ENCODE results near the gene SVOPL. TPM values are rescaled to one million over a fixed set of nuclear protein-coding genes. Genes with fewer than 3 reads are reported as not detected.
A peak's percentile ranks its signal among the peaks of the same experiment; 100 is the strongest.

Gene SVOPL
- total RNA-seq, 2 donors from 2014 or later: not detected

DNA sequence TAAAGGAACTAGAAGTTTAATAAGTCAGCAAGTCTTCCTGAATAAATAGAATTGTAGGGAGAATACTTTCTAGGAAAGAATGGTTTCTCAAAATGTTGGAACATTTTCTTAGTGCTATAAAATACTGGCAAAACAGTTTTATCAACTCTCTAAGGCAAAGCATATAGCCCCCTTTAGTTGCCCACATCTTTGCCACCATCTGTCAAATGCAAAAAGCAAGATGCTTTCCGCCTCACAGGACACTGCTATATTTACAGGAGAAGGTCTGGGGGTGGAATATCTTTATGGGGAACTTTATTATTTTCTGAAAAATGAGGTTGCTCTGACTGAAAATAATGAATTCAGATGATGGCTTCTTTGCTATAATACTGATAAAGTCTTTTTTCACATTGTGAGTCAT lies 78.3 kb downstream of the SVOPL start:
- peaks cover 11% of the 10 kb centered on the region for H3K4me1 ChIP-seq
- H3K9me3 ChIP-seq: no peaks in the 10 kb centered on the region
- H3K4me3 ChIP-seq: no peak overlapping the region
- DNase-seq (no peak), ATAC-seq (no peak)
- 93 to 94% methylated on average over 1 of the region's 1 CpG for WGBS, 2 donors
- no peaks in the 10 kb centered on the region for H3K27me3 ChIP-seq
- no peak overlapping the region for H3K27ac ChIP-seq
- TF ChIP-seq POLR2A (IDR thresholded peaks at IDR 0.05): no peak
- TF ChIP-seq, protein P1, sequence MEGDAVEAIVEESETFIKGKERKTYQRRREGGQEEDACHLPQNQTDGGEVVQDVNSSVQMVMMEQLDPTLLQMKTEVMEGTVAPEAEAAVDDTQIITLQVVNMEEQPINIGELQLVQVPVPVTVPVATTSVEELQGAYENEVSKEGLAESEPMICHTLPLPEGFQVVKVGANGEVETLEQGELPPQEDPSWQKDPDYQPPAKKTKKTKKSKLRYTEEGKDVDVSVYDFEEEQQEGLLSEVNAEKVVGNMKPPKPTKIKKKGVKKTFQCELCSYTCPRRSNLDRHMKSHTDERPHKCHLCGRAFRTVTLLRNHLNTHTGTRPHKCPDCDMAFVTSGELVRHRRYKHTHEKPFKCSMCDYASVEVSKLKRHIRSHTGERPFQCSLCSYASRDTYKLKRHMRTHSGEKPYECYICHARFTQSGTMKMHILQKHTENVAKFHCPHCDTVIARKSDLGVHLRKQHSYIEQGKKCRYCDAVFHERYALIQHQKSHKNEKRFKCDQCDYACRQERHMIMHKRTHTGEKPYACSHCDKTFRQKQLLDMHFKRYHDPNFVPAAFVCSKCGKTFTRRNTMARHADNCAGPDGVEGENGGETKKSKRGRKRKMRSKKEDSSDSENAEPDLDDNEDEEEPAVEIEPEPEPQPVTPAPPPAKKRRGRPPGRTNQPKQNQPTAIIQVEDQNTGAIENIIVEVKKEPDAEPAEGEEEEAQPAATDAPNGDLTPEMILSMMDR (IDR thresholded peaks at IDR 0.05): no peak
- intact Hi-C loops (cut with DNase I): no loop called here
- no peaks in the 10 kb centered on the region for H3K36me3 ChIP-seq (replicated peaks in 1 of 2; ENCODE audit: insufficient read depth in 1 of 2, low read depth in 2 of 2)

DNA sequence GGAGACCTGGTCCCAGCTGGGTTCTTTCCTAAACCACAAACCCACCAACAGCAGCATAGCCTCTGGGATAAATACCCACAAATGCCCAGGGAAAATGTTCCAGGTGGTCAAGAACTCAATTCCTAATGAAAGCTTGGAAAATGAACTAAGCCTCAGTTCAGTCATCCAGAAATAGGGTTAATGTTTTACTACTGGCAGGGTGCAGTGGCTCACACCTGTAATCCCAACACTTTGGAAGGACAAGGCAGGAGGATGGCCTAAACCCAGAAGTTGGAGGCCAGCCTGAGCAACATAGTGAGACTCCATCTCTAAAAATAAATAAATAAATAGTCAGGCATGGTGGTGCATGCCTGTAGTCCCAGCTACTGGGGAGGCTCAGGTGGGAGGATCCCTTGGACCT lies 82.2 kb downstream of the SVOPL start:
- Histone ChIP-seq H3K4me3 (no peak overlapping the region), H3K27me3 (no peaks in the 10 kb centered on the region), H3K9me3 (no peaks in the 10 kb centered on the region), H3K36me3 (replicated peaks in 1 of 2; ENCODE audit: insufficient read depth in 1 of 2, low read depth in 2 of 2) (no peaks in the 10 kb centered on the region), H3K4me1 (peaks cover 15% of the 10 kb centered on the region), H3K27ac (peak overlapping the region in 3 of 4 donors; percentile 32 to 59 (median 54))
- DNase-seq (peak; percentile 28 to 59 (median 52)), ATAC-seq (peak; percentile 75)
- TF ChIP-seq, protein P1 (IDR thresholded peaks at IDR 0.05): no peak
- TF ChIP-seq POLR2A (IDR thresholded peaks at IDR 0.05): no peak
- intact Hi-C loops (cut with DNase I): no loop called here

DNA sequence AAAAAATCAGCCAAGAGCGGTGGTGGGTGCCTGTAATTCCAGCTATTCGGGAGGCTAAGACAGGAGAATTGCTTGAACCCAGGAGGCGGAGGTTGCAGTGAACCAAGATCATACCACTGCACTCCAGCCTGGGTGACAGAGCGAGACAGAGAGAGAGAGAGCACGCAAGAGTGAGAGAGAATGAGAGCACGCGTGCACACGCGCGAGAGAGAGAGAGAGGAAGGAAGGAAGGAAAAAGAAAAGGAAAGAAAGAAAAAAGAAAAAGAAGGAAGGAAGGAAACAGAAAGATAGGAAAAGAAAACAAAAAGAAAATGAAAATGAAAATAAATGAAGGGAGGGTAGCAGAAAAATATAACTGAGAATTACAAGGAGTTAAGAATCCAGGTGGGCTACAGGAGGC lies 82.7 kb downstream of the SVOPL start:
- H3K4me3 ChIP-seq: no peak overlapping the region
- no peak for TF ChIP-seq POLR2A (IDR thresholded peaks at IDR 0.05)
- TF ChIP-seq, protein P1 (IDR thresholded peaks at IDR 0.05): no peak
- no peaks in the 10 kb centered on the region for H3K36me3 ChIP-seq (replicated peaks in 1 of 2; ENCODE audit: insufficient read depth in 1 of 2, low read depth in 2 of 2)
- H3K27ac ChIP-seq: peak overlapping the region in 3 of 4 donors; percentile 32 to 59 (median 54)
- DNase-seq (no peak), ATAC-seq (no peak)
- intact Hi-C loops (cut with DNase I): no loop called here
- H3K4me1 ChIP-seq: peaks cover 19% of the 10 kb centered on the region
- H3K9me3 ChIP-seq: no peaks in the 10 kb centered on the region
- WGBS, 2 donors: 89 to 94% methylated on average over 10 of the region's 10 CpGs
- no peaks in the 10 kb centered on the region for H3K27me3 ChIP-seq

DNA sequence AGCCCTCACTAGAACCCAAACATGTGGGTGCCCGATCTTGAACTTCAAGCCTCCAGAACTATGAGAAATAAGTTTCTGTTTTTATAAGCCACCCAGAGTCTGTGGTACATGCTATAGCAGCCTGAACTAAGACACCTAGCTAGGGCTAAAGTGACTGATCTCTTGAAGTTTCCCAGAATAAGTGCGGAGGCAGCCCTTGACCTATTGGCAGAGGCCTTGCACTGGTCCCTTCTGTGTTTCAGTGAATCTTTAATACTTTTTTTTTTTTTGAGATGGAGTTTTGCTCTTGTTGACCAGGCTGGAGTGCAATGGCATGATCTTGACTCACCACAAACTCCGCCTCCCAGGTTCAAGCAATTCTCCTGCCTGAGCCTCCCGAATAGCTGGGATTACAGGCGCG lies 85.1 kb downstream of the SVOPL start:
- ATAC-seq: no peak
- Histone ChIP-seq H3K4me1 (peaks cover 35% of the 10 kb centered on the region), H3K27ac (no peak overlapping the region), H3K36me3 (replicated peaks in 1 of 2; ENCODE audit: insufficient read depth in 1 of 2, low read depth in 2 of 2) (no peaks in the 10 kb centered on the region), H3K4me3 (no peak overlapping the region), H3K27me3 (no peaks in the 10 kb centered on the region), H3K9me3 (no peaks in the 10 kb centered on the region)
- 92 to 95% methylated on average over 6 of the region's 6 CpGs for WGBS, 2 donors
- intact Hi-C loops (cut with DNase I): no loop called here
- TF ChIP-seq, protein P1 (IDR thresholded peaks at IDR 0.05): no peak
- TF ChIP-seq POLR2A (IDR thresholded peaks at IDR 0.05): no peak
- DNase-seq: no peak

DNA sequence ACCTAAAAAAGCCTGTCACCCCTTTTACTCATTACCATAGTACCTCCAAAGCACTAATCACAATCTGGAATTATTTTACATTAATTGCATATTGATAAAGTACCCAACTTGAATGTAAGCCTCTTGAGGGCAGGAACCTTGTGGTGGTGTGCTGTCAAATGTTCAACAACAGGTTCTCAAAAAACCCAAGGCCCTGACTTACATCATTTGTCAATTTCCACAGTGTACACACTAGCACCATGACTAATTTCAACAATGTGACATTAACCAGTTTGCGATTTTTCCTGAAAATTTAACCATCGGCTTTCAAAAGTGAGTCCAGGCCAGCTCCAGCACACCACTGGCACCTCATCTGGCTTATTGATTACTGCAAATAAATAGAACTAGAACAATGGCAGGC lies 87.5 kb downstream of the SVOPL start:
- TF ChIP-seq, protein P1 (IDR thresholded peaks at IDR 0.05): no peak
- TF ChIP-seq POLR2A (IDR thresholded peaks at IDR 0.05): no peak
- intact Hi-C loops (cut with DNase I): no loop called here
- H3K9me3 ChIP-seq: no peaks in the 10 kb centered on the region
- H3K36me3 ChIP-seq (replicated peaks in 1 of 2; ENCODE audit: insufficient read depth in 1 of 2, low read depth in 2 of 2): no peaks in the 10 kb centered on the region
- peaks cover 49% of the 10 kb centered on the region for H3K4me1 ChIP-seq
- ATAC-seq (no peak), DNase-seq (peak in 1 of 4 donors; percentile 10)
- peak overlapping the region; percentile 19 to 75 (median 64) for H3K27ac ChIP-seq
- WGBS, 2 donors: 39 to 41% methylated on average over 2 of the region's 2 CpGs
- no peak overlapping the region for H3K4me3 ChIP-seq
- H3K27me3 ChIP-seq: no peaks in the 10 kb centered on the region
